HG03039 (cell line): Measurements from ENCODE around the gene AKAP6.
"Not testable (repeated sequence)": the region's sequence is repeated elsewhere in the genome, so short reads cannot be mapped to it uniquely, and the experiment has no call there.

Experiments used
- ATAC-seq: cut with Tn5 transposase; IDR thresholded peaks from one replicate; pipeline ENCODE4 v1.9.1; 2021; ENCODE audit warnings: mild to moderate bottlenecking, moderate library complexity; ENCODE audit not compliant: unreplicated experiment

AKAP6 gene

DNA sequence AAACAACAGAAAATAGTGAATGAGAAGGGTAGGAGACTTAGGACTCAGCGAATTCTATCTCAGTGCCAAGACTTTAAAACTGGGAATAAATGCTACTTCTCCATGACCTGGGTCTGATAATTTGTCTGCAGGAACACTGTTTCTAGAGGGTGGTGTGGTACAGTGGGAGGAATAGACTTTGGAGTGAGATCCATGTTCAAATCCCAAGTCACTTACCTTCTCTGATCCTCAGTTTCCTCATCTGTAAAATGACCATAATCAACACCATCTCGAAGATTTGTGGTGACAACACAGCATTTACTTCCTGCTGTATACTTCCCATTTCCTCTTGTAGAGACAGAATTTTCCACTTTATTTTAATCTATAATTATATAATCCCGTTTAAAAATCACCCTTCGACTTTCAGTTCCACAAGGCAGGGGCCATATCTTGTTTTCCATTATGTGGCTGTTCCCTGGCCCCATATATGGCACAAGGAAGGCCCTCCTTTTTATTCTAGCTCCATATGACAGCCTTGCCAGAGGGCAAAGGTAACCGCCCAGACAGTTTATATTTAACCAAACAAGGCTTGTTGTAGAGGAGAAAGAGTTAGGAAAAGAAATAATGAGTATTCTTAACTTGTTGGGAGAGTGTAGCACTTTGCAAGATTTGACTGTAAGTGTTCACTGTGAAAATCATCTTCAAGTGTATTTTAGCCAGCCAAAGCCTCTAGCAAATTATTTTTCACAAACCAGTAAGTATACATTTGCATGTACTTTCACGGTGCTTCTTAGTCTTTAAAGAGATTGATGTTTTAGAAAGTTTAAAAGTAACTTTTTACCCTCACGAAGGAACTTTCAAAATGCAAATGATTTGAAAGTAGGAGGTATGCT is 243.1 kb downstream of the AKAP6 start:
- ATAC-seq: no peak

GRCh38 chr14:32572867-32573150 is 243.7 kb downstream of the AKAP6 start:
- ATAC-seq: no peak

DNA sequence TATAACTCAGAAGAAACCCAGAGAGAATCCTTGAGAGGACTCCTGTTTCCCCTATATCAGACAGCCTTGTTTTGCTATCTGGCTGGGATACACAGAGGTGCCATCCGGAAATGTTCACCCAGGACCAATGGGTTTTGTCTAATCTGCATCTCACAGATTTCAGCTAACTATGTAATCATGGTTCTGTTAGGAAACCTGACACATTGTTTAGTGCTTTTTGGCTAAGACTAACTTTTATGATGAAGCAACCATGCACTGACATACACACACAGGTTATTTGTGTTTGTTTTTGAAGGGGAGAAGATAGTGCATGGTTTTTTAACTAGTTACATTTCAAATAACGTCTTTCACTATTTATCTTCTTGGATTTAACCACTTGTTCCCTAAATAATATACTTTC is 245.2 kb downstream of the AKAP6 start:
- no peak for ATAC-seq

DNA sequence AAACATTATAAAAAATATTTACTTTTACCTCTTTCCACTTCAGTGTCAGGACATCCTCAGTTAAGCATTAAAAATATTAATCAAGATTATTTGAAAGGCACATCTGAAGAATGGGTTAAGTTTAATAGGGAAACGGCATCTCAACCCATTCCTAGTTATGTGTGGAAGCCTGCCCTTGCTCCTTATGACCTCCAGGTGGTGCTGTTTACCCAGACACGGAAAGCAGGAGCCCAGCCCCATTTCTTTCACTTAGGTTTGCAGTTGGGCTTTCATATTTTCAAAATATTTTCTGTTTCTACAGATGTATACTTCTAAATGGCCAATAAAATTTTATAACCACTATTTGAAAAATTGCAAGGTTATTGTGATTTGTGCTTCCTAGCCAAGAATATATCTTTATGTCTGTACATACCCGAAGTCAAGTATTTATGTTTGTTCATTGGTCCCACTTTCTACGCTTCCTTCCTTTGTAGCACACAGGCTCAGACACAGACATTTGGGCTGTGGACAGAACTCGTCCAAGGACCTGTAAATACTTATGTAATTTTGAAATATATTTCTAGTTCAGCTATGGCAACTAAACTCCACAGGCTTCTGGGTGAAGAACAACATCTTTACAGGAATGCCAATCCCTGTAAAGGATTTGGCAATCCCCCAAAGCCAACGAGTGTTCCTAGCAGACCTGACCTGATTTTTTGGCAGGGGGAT is 247.1 kb downstream of the AKAP6 start:
- ATAC-seq: no peak

DNA sequence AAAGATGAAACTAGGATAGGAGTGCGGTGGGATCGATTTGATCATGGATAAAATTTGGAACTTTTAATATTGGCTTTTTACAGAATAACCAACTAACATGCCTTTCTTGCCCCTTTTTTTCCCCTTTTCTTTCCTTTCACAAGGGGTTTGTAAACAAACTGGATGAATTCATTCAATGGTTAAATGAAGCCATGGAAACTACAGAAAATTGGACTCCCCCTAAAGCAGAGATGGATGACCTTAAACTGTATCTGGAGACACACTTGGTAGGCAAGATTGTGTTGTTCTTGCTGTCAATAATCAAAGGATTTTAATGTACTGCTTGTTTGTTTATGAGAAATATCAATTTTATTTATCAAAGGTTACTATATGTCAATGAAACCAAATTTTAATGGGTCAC is 247.9 kb downstream of the AKAP6 start:
- no peak for ATAC-seq

- peak; percentile 76 for ATAC-seq
Measured at GRCh38 chr14:32578181-32578580, 249.1 kb downstream of the AKAP6 start.

DNA sequence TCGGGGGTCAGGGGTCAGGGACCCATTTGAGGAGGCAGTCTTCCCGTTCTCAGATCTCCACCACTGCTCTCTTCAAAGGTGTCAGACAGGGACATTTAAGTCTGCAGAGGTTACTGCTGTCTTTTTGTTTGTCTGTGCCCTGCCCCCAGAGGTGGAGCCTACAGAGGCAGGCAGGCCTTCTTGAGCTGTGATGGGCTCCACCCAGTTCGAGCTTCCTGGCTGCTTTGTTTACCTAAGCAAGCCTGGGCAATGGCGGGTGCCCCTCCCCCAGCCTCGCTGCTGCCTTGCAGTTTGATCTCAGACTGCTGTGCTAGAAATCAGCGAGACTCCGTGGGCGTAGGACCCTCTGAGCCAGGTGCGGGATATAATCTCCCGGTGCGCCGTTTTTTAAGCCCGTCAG is 254.3 kb downstream of the AKAP6 start:
- not testable (repeated sequence) for ATAC-seq

DNA sequence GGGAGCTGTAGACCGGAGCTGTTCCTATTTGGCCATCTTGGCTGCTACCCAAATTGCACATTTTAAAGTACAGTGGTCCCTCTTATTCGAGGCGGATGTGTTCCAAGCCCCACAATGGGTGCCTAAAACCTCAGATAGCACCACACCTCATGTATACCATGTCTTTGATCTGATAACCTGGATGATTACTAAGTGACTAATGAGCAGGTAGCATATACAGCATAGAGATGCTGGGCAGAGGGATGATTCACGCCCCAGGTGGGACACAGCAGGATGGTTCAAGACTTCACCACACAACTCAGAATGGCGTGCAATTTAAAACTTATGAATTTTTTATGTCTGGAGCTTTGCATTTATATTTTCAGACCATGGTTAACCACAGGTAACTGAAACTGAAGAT is 255.0 kb downstream of the AKAP6 start:
- ATAC-seq: no peak

DNA sequence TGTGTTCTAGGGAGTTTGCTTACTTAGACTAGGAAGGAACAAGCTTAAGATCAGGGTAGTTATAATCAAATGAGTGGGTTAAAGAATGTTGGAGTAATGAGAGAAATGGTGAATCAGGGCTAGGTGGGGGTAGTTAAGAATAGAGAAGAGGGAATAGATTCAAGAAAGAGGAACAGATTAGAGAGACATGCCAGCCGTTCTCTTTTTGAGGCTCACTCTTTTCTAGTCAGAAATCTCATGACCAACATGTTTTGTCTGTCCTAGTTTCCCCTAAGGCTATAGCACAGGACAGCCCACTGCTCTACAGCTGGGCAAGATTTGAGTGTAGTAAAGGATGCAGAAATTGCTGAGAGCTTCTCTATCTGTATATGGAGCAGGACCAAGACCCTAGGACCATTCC is 258.4 kb downstream of the AKAP6 start:
- no peak for ATAC-seq

DNA sequence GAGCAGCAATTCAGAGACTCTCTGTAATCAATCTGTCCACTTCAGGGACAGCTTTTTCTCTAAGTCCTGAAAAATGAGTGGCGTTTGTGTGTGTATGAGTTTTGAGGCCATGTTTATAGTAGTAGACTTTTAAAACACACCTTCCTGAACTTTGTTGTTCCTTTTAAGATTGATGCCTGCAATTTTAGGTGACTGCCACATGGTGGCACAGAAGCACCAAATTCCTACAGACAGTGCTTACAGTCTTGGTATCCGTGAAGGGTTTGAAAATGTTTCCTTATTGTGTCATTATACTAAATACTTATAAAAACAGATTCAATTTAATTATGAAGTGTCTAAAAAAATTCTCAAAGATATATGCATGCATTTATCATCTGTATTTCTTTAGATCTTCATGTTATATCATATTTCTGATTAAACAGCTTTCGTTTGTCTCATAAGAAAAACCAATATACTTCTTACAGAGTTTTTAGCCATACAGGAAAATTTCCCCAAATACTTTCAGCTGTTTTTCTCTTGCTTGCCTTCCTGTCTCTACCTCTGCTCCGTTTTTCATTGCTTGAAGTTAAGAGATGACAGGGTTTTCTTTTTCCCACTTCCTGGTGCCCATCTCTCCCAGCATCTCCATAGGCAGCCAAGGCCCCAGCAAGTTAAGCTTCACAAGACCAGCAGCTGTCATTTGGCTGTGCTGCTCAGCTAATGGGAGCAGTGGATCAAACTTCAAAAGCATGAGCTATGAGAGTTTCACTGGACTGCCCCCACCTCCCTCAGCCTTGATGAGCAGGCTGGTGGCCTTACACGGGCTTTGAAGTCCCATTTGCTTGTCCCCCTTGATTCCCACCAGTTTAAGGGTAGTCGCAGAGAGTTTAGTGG is 259.6 kb downstream of the AKAP6 start:
- ATAC-seq: no peak

GRCh38 chr14:32590157-32590556 is 261.1 kb downstream of the AKAP6 start:
- ATAC-seq: no peak

- no peak for ATAC-seq
Measured at GRCh38 chr14:32593290-32593942, 264.3 kb downstream of the AKAP6 start.

GRCh38 chr14:32594766-32595165 is 265.7 kb downstream of the AKAP6 start:
- no peak for ATAC-seq

- ATAC-seq: no peak
Measured at GRCh38 chr14:32595497-32595896, 266.4 kb downstream of the AKAP6 start.

DNA sequence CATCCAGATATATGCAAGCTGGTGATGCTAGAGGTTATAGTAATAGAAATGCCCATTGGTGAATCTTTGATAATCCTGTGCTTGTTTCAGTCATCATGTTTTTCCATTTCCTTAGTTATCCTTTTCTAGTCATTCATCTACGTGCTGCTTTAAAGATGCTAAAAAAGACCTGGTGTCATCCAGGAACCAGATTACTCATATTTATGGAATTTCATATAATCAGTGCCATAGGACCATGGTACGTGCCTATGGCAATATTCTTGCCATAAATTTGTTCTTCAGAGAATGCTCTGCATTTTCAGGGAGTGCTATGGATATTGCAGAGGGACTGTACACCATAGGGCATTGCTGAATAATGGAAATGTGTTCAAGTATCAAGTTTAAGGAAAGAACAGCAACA is 267.3 kb downstream of the AKAP6 start:
- no peak for ATAC-seq

- ATAC-seq: no peak
Measured at GRCh38 chr14:32597771-32598170, 268.7 kb downstream of the AKAP6 start.

- ATAC-seq: no peak
Measured at GRCh38 chr14:32601069-32601468, 272.0 kb downstream of the AKAP6 start.

GRCh38 chr14:32601906-32602305 is 272.8 kb downstream of the AKAP6 start:
- ATAC-seq: no peak

GRCh38 chr14:32602699-32603098 is 273.6 kb downstream of the AKAP6 start:
- ATAC-seq: no peak

GRCh38 chr14:32603992-32604565 is 275.0 kb downstream of the AKAP6 start:
- no peak for ATAC-seq

DNA sequence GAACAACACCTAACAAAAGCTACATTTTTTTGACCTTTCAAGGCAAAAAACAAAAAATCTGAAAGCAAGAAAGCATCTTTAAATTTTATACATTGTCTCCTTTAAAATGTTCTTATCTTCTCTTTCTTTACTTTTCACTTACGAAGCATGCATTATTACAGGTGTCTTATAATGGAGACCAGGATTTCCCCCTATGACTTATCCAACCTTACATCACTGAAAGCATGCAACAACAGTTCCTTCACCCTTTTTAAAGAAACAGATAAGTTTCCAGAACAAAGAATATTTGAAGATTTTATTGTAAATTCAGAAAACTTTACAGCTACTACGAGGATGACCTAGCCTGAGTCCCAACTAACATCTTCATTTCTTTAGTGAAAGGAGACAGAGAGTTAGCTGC is 277.2 kb downstream of the AKAP6 start:
- no peak for ATAC-seq
